HG03039 (cell line): ENCODE data around the gene RPL22L1.
A peak's percentile ranks its signal among the peaks of the same experiment; 100 is the strongest.
"Not testable (repeated sequence)": the region's sequence is repeated elsewhere in the genome, so short reads cannot be mapped to it uniquely, and the experiment has no call there.

ENCODE experiments used
- ATAC-seq: cut with Tn5 transposase; IDR thresholded peaks from one replicate; pipeline ENCODE4 v1.9.1; 2021; ENCODE audit warnings: mild to moderate bottlenecking, moderate library complexity; ENCODE audit not compliant: unreplicated experiment

Gene RPL22L1

GRCh38 chr3:170869645-170870593 lies at the start of gene RPL22L1:
Gene RPL22L1, minus strand, starts transcription at chr3:170870195. Its CDS starts 28 bp downstream, at chr3:170870167.
- ATAC-seq: peak; percentile 97

DNA sequence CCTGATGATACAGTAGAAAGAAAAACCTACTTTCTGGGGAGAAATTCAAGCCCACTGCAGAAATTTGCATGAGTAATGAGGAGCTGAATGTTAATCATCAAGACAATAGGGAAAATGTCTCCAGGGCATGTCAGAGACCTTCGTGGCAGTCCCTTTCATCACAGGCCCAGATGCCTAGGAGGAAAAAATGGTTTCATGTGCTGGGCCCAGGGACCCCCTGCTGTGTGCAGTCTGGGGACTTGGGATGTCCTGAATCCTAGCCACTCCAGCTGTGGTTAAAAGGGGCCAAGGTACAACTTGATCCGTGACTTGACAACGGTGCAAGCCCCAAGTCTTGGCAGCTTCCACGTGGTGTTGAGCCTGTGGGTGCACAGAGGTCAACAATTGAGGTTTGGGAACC lies 48.7 kb upstream of the RPL22L1 start:
- no peak for ATAC-seq

- no peak for ATAC-seq
Measured at GRCh38 chr3:170914690-170915089, 44.7 kb upstream of the RPL22L1 start.

DNA sequence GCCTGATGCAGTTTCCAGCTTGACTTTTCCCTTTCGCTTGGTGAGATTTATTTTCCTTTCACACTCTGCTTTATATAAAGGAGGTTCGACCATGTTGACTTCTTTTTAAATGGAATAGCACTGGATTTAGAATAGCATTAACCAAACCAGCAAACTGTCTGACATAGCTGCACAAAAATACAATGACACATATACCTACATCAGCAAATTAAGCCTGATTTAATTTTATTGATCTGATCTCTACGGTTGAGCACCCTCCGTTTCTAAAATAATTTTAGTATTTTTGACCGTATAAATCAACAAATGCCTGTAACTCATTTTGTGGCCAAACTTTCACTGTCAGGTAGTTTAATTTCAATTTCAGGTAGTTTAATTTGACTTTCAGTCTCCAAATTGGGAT lies 44.2 kb upstream of the RPL22L1 start:
- no peak for ATAC-seq

DNA sequence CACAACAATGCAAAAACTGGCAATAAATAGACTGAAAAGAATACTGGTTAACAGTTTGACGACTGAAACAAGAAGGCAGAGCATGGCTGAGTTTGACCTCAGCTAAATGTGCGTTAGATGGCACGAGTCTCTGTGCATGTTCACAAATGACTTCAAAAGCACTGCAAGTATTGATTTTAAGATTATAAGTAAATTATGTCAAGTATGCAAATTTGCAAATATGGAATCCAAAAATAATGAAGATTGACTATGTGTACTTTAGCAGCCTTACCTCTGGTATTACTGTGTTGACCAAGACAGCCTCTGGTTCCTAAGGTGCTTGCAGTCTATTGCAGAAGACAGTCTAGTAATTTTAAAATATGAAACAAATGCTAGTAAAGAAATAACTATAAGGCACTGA lies 41.1 kb upstream of the RPL22L1 start:
- no peak for ATAC-seq

DNA sequence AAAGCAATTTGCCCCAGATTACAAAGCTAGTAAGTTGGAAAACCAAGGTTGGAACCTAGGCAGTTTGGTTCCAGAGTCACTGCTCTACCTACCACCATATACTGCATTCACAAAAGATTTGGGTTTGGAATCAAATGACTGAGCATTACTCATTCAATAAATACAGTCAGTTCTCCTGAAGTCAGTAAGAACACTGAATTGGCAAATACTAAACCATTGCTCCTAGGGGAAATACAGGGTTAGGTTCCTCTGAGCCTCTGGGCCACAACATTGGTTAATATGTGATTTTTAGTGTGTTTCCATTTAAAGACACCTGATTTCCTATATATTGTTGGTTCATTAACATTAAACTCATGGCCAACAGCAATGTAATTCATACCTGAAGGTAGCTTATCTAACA lies 40.5 kb upstream of the RPL22L1 start:
- no peak for ATAC-seq

DNA sequence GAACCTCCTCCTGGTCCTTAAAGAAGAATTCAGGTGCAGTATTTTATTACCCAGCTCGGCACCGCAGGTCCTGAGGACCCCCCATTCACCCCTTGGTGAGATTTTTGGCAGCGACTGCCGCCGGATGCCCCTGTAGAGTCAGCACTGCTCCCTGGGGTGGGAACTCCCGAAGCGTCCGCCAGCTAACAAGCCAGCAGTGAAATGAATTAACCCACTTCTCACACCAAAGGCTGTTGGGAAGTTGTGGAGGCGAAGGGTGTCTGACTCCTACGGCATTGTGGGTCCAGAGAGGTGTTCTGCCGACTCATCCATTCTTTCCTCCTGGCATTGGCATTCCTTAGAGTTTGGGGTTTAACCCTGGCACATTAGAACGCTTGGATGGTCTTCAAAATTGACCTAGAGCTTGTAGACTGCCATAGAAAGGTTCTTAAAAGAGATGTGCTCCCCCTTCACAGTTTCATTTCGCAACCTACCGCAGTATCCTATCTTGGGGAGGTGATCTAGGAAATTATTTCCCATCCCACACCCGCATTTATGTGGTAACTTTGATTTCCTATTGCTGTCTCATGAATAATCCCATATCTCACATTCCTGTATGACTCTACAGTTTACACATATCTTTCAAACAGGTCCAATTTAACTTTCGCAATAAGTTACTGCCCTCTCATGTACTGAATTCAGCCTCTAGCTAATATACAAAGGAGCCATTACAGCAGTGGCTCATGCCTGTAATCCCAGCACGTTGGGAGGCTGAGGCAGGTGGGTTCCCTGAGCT lies 39.3 kb upstream of the RPL22L1 start:
- ATAC-seq: no peak

- peak; percentile 90 for ATAC-seq
Measured at GRCh38 chr3:170908235-170909116, 38.5 kb upstream of the RPL22L1 start, which contains the start of gene EIF5A2. Gene EIF5A2, minus strand, starts transcription at chr3:170908637. Its CDS starts 831 bp downstream, at chr3:170907806.

DNA sequence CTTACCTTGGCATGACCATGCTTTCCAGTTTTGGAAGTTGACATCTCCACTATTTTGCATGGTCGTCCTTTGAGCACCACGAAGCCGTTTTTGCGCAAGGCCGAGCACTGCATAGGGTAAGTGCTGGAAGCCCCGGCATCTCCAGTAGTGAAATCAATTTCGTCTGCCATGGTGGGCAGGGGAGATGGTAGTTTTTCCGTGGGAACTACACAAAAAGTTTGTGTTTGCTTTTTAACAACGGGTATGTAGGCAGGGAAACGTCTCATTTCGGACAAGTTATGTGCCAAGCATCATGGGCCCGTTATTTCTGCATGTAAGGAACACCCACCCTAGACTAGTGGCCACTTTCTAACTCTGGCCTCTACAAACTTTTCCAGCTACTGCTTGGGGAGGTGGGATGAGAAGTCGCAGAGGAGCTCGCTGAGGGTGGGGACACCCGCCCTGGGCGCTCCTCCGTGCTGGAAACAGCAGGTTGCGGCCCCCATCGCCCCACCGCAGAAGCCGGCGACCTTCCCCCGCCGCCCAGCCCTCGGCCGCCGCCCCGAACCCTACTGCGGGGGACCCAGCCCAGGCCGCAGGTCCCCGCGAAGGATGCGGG lies 37.7 kb upstream of the RPL22L1 start:
- ATAC-seq: no peak

DNA sequence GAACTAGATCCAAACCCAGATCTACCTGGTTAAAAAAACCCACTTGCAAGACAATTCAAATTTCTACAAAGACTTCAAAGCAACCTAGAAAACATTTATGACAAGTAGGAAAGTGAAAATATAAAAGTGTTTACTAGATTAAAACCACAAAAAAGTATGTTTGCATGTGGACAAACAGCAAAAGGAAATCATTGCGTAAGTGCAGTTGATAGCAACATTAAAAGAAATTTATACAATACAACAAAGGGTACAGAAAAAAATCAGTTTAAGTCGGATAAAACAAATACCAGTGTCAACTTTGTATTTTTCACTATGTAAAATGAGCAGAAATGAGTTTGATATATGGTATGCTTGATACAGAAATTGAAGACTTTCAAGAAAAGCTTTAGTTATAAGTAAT lies 35.9 kb upstream of the RPL22L1 start:
- ATAC-seq: no peak

- ATAC-seq: no peak
Measured at GRCh38 chr3:170903123-170903522, 33.1 kb upstream of the RPL22L1 start.

DNA sequence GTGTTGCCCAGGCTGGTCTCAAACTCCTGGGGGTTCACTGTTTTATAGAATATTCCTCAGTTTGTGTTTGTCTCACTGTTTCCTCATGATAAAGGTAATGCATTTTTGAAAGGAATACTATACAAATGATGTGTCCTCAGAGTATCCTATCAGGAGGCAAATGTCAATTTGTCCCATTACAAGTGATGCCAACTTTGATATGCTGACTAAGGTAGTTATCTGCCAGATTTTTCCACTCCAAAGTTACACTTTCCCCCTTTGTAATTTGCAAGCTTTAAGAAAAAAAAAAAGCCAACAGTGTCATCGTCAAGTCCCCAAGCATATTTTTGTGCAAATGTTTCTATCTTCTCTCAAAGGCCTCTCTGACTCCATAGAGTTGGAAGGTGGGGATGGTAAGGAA lies 29.5 kb upstream of the RPL22L1 start:
- no peak for ATAC-seq

DNA sequence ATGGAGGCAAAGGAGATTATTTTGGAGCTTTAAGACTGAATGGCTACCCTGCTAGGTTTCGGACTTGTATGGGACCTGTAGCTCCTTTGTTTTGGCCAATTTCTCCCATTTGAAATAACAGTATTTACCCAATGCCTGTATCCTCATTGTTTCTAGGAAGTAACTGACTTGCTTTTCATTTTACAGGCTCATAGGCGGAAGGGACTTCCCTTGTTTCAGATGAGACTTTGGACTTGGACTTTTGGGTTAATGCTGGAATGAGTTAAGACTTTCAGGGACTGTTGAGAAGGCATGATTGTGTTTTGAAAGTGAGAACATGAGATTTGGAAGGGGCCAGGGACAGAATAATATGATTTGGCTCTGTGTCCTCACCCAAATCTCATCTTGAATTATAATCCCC lies 28.0 kb upstream of the RPL22L1 start:
- no peak for ATAC-seq

GRCh38 chr3:170897199-170897598 lies 27.2 kb upstream of the RPL22L1 start:
- not testable (repeated sequence) for ATAC-seq

DNA sequence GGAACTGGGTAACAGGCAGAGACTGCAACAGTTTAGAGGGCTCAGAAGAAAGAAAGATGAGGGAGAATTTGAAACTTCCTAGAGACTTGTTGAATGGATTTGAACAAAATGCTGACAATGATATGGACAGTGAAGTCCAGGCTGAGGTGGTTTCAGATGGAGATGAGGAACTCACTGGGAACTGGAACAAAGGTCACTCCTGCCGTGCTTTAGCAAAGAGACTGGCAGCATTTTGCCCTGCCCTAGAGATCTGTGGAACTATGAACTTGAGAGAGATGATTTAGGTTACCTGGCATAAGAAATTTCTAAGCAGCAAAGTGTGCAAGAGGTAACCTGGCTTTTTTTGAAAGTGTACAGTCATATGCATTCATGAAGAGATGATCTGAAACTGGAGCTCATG lies 26.8 kb upstream of the RPL22L1 start:
- no peak for ATAC-seq

DNA sequence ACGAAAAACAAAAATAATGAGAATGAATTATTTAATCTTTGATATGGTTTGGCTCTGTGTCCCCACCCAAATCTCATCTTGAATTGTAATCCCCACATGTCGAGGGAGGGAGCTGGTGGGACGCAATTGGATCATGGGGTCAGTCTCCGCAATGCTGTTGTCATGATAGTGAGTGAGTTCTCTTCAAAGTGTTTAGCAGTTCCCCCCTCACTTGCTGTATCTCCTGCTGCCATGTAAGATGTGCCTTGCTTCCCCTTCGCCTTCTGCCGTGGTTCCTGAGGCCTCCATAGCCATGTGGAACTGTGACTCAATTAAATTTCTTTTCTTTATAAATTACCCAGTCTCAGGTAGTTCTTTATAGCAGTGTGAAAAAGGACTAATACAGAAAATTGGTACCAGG lies 26.3 kb upstream of the RPL22L1 start:
- not testable (repeated sequence) for ATAC-seq

- no peak for ATAC-seq
Measured at GRCh38 chr3:170893895-170894294, 23.9 kb upstream of the RPL22L1 start.

DNA sequence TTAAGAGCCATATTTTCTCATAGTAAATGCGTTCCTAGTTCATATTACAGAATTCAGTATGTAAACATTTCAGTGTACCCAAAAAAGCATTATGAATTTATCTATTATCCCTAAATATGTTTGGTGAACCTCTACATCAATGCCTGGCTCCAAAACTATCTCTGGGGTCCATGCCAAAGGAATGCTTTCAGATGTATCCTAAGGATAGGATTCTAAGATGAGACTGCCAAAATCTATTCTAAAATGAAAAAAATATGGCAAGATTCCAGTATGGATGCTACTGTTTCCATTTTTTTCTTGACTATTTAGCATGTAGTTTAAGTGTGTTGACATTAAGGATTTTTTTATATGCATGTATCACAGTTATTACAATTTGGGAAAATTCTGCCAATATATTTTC lies 19.6 kb upstream of the RPL22L1 start:
- no peak for ATAC-seq

- ATAC-seq: no peak
Measured at GRCh38 chr3:170889132-170889531, 19.1 kb upstream of the RPL22L1 start.
